Activated naive CD4-positive, alpha-beta T cell treated with anti-CD3 and anti-CD28 coated beads, Interleukin-2, amount 50 U/mL, for 72 hours (primary cell): ENCODE data around the gene CFTR. TPM values are rescaled to one million over a fixed set of nuclear protein-coding genes. Genes with fewer than 3 reads are reported as not detected.
"Not testable (repeated sequence)": the region's sequence is repeated elsewhere in the genome, so short reads cannot be mapped to it uniquely, and the experiment has no call there.

Source experiments
- ATAC-seq, 2 donors: fragments of 150-1000 bp; cut with Tn5 transposase; 2 replicates each; pipeline ENCODE4 v1.10.0; 2021; ENCODE audit warnings: mild to moderate bottlenecking in 2 of 2, moderate library complexity in 2 of 2
- DNase-seq, 2 donors: peaks; one replicate each; pipeline ENCODE4 v3.0.0; 2021 to 2022; ENCODE audit warnings: low spot score in 2 of 2
- H3K27ac Mint-ChIP-seq, 2 donors: one replicate each; pipeline ENCODE4 v1.8.0; 2022; ENCODE audit warnings: mild to moderate bottlenecking in 2 of 2, mixed read lengths in 2 of 2
- H3K36me3 Mint-ChIP-seq, 2 donors: one replicate each; pipeline ENCODE4 v1.8.0; 2022; ENCODE audit warnings: mixed read lengths in 2 of 2
- H3K9me3 Mint-ChIP-seq, 2 donors: one replicate each; pipeline ENCODE4 v1.8.0; 2022; ENCODE audit warnings: mixed read lengths in 2 of 2
- total RNA-seq, 2 donors: library from RNA; stranded (reverse); gene quantifications; one replicate each; pipeline ENCODE4 v1.2.3, GENCODE V29; 2022

CFTR gene
- total RNA-seq, 2 donors from 2014 or later = not detected

DNA sequence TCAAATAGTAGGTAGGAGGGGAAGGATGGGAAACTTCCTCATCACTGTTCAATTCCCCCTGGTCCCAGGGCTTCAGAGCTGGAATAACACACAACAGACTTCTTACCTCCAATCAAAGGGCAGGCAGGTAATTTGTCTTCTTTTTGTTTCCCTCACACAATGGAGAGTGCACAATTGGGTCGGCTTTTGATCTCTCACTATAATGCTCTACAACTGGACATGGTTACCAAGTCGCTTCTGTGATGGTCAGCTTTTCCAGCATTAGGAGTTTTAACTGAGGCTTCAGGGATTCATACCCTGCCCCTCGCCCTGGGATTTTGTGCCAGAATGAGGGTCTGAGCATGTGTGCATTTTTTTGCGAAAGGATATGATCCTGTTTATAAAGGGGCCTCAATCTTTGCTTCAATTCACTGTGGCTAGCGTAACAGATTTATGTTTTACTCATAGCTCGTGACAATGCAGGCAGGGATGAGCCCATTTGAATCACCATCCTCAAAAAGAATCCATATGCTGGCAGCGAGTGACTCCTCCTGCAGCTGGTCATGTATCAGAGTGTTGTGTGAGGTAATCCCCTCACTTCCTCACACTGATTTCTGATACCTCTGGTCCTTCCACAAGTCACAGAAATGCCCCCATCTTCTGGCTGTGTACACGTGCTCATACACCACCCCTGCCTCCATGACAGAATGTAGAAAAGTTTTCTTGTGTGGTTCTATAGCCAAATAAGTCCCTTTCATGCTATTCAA, 203.8 kb downstream of the CFTR start:
- ATAC-seq = no peak
- peak overlapping the region in 1 of 2 donors; percentile 62 for H3K27ac Mint-ChIP-seq
- no peak for DNase-seq
- no peaks in the 10 kb centered on the region for H3K36me3 Mint-ChIP-seq
- H3K9me3 Mint-ChIP-seq = no peaks in the 10 kb centered on the region

GRCh38 chr7:117685795-117686194, 206.0 kb downstream of the CFTR start:
- no peak for DNase-seq
- Mint-ChIP-seq H3K27ac (no peak overlapping the region), H3K36me3 (no peaks in the 10 kb centered on the region), H3K9me3 (peaks cover 0 to 5% of the 10 kb centered on the region in 2 donors)
- ATAC-seq = no peak

- ATAC-seq = no peak
- DNase-seq = no peak
- no peak overlapping the region for H3K27ac Mint-ChIP-seq
- no peaks in the 10 kb centered on the region for H3K36me3 Mint-ChIP-seq
- peaks cover 0 to 5% of the 10 kb centered on the region in 2 donors for H3K9me3 Mint-ChIP-seq
Observed at GRCh38 chr7:117686311-117686935, 206.6 kb downstream of the CFTR start.

DNA sequence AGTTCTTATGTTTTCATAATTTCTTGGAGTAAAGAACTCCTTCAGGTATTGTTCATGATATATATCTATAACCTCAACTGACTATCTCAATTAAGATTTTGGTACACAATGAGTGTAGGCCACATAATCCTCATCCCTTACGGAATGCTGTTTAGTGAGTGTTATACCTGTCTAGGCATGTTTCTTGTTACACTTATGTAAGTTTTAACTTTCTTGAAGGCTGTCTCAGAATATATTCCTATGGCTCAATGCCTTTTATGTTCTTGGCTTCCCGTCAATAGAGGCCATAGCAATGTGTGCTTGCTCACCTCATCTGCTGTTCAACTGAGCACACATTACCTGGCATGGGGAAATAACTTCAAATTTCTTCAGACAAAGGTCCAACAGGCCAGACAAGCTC, 208.3 kb downstream of the CFTR start:
- no peak for ATAC-seq
- Mint-ChIP-seq H3K27ac (no peak overlapping the region), H3K36me3 (no peaks in the 10 kb centered on the region), H3K9me3 (peaks cover 0 to 5% of the 10 kb centered on the region in 2 donors)
- no peak for DNase-seq

GRCh38 chr7:117689406-117689805, 209.6 kb downstream of the CFTR start:
- Mint-ChIP-seq H3K9me3 (peaks cover 4 to 5% of the 10 kb centered on the region in 2 donors), H3K36me3 (no peaks in the 10 kb centered on the region), H3K27ac (peak overlapping the region in 1 of 2 donors; percentile 48)
- ATAC-seq = no peak
- DNase-seq = no peak

- DNase-seq = no peak
- Mint-ChIP-seq H3K9me3 (peaks cover 5 to 6% of the 10 kb centered on the region in 2 donors), H3K36me3 (no peaks in the 10 kb centered on the region), H3K27ac (no peak overlapping the region)
- no peak for ATAC-seq
Observed at GRCh38 chr7:117690147-117690546, 210.3 kb downstream of the CFTR start.

- Mint-ChIP-seq H3K27ac (no peak overlapping the region), H3K36me3 (no peaks in the 10 kb centered on the region), H3K9me3 (peaks cover 5 to 11% of the 10 kb centered on the region in 2 donors)
- DNase-seq = no peak
- no peak for ATAC-seq
Observed at GRCh38 chr7:117692338-117692737, 212.5 kb downstream of the CFTR start.

DNA sequence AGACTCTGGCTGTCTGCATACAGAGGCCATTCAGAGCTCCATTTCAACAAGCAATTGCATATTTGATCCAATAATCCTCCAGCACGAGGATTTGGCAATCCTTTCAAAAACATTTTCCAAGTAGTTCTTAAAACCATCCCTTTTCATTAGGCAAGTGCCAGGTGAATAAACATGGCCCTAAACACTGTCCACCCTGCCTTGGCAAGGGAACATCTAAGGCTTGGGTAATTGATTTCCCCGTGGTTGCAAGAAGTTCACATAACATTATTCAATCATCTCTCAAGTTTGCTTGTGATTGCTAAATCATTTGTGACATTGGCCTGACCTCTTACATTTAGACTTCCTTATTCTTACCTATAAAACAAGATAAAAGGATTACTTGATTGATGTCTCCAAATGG, 218.2 kb downstream of the CFTR start:
- no peak overlapping the region for H3K27ac Mint-ChIP-seq
- no peak for ATAC-seq

DNA sequence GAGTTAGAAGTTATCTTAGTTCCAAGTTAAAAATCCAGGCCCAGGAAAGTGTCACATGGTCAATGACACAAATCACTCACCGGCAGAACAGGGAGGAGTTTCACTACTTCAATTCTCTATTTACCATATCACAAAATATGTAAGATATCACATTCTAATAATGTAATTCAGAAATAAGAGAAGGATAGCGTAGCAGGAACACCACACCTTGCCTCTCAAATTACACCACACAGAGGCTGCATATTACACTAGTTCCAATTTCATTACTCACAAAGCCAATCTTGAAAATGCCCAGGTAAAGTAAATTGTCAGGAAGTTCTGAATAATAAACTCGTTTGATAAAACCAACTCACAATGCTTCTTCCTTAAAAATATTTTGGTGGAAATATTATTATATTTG, 224.2 kb downstream of the CFTR start:
- no peak overlapping the region for H3K27ac Mint-ChIP-seq
- no peak for DNase-seq
- no peaks in the 10 kb centered on the region for H3K36me3 Mint-ChIP-seq
- ATAC-seq = no peak
- H3K9me3 Mint-ChIP-seq = peaks cover 0 to 4% of the 10 kb centered on the region in 2 donors

More for the DNA sequence above, 218.2 kb downstream of the CFTR start:
- DNase-seq = no peak
- peaks cover 0 to 11% of the 10 kb centered on the region in 2 donors for H3K9me3 Mint-ChIP-seq
- H3K36me3 Mint-ChIP-seq = no peaks in the 10 kb centered on the region

DNA sequence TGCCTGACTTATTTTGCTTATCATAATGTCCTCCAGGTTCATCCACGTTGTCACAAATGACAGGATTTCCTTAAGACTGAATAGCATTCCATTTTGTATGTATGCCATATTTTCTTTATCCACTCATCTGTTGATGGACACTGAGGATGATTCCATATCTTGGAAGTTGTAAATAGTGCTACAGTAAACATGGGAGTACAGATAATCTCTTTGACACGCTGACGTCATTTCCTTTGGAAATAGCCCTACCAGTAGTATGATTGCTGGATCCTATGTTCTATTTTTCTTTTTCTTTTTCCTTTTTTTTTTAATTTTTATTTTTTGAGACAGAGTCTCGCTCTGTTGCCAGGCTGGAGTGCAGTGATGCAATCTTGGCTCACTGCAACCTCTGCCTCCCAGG, 225.8 kb downstream of the CFTR start:
- DNase-seq = no peak
- Mint-ChIP-seq H3K36me3 (no peaks in the 10 kb centered on the region), H3K9me3 (peaks cover 0 to 4% of the 10 kb centered on the region in 2 donors), H3K27ac (no peak overlapping the region)
- no peak for ATAC-seq

DNA sequence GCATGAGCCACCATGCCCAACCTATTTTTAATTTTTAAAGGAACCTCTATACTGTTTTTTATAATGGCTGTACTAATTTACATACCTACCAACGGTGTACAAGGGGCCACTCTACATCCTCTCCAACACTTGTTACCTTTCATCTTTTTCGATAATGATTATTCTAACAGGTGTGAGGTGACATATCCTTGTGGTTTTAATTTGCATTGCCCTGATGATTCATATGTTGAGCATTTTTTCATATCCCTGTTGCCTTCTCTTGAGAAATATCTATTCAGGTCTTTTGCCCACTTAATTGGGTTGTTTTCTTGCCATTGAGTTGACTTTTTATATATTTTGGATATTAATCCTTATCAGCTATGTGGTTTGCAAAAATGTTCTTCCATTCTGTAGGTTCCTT, 226.4 kb downstream of the CFTR start:
- no peak overlapping the region for H3K27ac Mint-ChIP-seq
- DNase-seq = no peak
- peaks cover 0 to 4% of the 10 kb centered on the region in 2 donors for H3K9me3 Mint-ChIP-seq
- no peak for ATAC-seq
- H3K36me3 Mint-ChIP-seq = no peaks in the 10 kb centered on the region

GRCh38 chr7:117707080-117707479, 227.3 kb downstream of the CFTR start:
- peaks cover 0 to 4% of the 10 kb centered on the region in 2 donors for H3K9me3 Mint-ChIP-seq
- no peak overlapping the region for H3K27ac Mint-ChIP-seq
- no peak for ATAC-seq
- DNase-seq = no peak
- H3K36me3 Mint-ChIP-seq = no peaks in the 10 kb centered on the region

DNA sequence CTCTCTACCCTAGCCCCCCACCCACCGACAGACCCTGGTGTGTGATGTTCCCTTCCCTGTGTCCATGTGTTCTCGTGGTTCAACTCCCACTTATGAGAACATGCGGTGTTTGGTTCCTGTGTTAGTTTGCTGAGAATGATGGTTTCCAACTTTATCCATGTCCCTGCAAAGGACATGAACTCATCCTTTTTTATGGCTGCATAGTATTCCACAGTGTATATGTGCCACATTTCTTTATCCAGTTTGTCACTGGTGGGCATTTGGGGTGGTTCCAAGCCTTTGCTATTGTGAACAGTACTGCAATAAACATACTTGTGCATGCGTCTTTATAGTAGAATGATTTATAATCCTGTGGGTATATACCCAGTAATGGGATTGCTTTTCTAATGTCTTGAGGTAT, 228.3 kb downstream of the CFTR start:
- H3K27ac Mint-ChIP-seq, DNase-seq, H3K36me3 Mint-ChIP-seq, H3K9me3 Mint-ChIP-seq, ATAC-seq: not testable (repeated sequence)

- Mint-ChIP-seq H3K27ac (no peak overlapping the region), H3K36me3 (no peaks in the 10 kb centered on the region), H3K9me3 (no peaks in the 10 kb centered on the region)
- DNase-seq (no peak), ATAC-seq (no peak)
Observed at GRCh38 chr7:117711556-117711955, 231.7 kb downstream of the CFTR start.

GRCh38 chr7:117715784-117716445, 236.1 kb downstream of the CFTR start:
- ATAC-seq (peak in 1 of 2 donors; percentile 63), DNase-seq (peak in 1 of 2 donors; percentile 13)
- H3K9me3 Mint-ChIP-seq = no peaks in the 10 kb centered on the region
- no peaks in the 10 kb centered on the region for H3K36me3 Mint-ChIP-seq
- H3K27ac Mint-ChIP-seq = peak overlapping the region in 1 of 2 donors; percentile 22

DNA sequence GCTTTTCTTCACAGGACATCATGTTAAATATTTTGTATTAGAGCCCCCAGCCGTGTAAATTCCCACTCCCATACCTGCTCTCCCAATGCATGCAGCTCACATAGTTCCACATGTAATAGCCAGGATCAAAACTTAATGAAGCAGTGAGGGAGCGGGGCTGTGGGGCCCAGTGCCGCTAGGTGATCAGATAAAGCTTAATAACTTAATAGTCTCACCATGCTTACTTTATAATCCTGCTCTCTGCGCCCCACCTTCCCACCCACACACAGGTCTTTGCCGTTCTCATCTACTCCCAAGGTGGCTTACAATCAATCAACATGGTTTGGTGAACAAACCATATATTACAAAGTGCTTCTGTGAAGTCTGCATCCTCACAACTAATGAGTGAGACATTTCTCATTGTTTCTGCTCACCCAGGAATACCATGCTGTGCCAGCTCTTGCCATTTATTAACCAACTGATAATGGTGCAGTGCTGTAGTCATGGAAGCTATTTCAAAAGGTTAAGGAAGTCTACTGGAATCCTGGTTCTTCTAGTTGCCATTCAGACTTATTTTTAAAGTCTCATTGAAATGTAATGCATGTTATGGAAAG, 237.0 kb downstream of the CFTR start:
- ATAC-seq (no peak), DNase-seq (no peak)
- H3K27ac Mint-ChIP-seq = no peak overlapping the region
- H3K9me3 Mint-ChIP-seq = no peaks in the 10 kb centered on the region
- no peaks in the 10 kb centered on the region for H3K36me3 Mint-ChIP-seq

DNA sequence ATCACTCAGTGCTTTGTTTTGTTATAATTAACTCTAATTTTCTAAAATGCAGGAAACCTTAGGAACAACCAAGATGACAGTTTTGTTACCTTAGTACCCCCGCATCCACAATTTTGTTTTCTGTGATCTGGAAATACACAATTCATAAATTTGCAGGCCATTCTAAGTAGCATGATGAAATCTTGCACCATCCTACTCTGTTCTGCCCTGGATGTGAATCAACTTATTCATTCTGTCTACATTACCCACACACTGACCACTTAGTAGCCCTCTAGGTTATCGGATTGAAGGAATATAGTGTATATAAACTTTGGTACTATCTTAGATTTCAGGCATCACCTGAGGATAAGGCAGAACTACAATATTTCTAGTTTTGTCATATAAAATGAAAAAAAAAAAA, 237.5 kb downstream of the CFTR start:
- no peaks in the 10 kb centered on the region for H3K36me3 Mint-ChIP-seq
- ATAC-seq (no peak), DNase-seq (no peak)
- no peaks in the 10 kb centered on the region for H3K9me3 Mint-ChIP-seq
- no peak overlapping the region for H3K27ac Mint-ChIP-seq
